H1 (cell line): ENCODE results near the gene HLA-DPA1. TPM values are rescaled to one million over a fixed set of nuclear protein-coding genes. Genes with fewer than 3 reads are reported as not detected.

Source experiments
- CTCF ChIA-PET: fragments of 300-600 bp; sonication (Branson Sonifier 250); formaldehyde crosslinking; loops from one replicate; lab custom pipeline; 2021; ENCODE audit not compliant: partially characterized antibody; lab: Charles Lee
- POLR2A ChIA-PET: fragments of 300-600 bp; sonication (Branson Sonifier 250); formaldehyde crosslinking; loops from one replicate; lab custom pipeline; 2021; ENCODE audit warnings: inconsistent platforms; ENCODE audit not compliant: partially characterized antibody; lab: Charles Lee
- DNase-seq, 2 experiments: peaks; one replicate each; pipeline versions ENCODE4 v3.0.0 to v3.0.0-alpha.2; 2010 to 2022; ENCODE audit warnings: low spot score in 2 of 2, low read depth in 1 of 2, mixed read lengths in 1 of 2
- FAIRE-seq: peaks from 2 replicates; lab custom pipeline; 2011; peaks lifted over from hg19 to GRCh38; lab: Jason Lieb, UNC
- H2AFZ ChIP-seq: 2 replicates; pipeline ENCODE4 v1.8.1; 2012; ENCODE audit warnings: low read length, inconsistent platforms
- H2AK5ac ChIP-seq: 2 replicates; pipeline ENCODE4 v1.6.1; 2013; ENCODE audit warnings: low read depth, low read length
- H2BK120ac ChIP-seq: replicated peaks from 2 replicates; pipeline ENCODE3; 2013; ENCODE audit warnings: low read depth, low read length, inconsistent platforms
- H2BK12ac ChIP-seq: 2 replicates; pipeline ENCODE4 v1.6.1; 2013; ENCODE audit warnings: low read depth, low read length
- H2BK15ac ChIP-seq: 2 replicates; pipeline ENCODE4 v1.6.1; 2013; ENCODE audit warnings: low read length
- H2BK20ac ChIP-seq: 2 replicates; pipeline ENCODE4 v1.6.1; 2013; ENCODE audit warnings: low read length
- H2BK5ac ChIP-seq: 2 replicates; pipeline ENCODE4 v1.6.1; 2013; ENCODE audit warnings: low read depth, low read length
- H3K14ac ChIP-seq: 2 replicates; pipeline ENCODE4 v1.6.1; 2013; ENCODE audit warnings: inconsistent platforms; ENCODE audit not compliant: insufficient read length
- H3K18ac ChIP-seq: 2 replicates; pipeline ENCODE4 v1.6.1; 2013; ENCODE audit warnings: low read length; ENCODE audit errors: extremely low read depth
- H3K23ac ChIP-seq: 2 replicates; pipeline ENCODE4 v1.6.1; 2013; ENCODE audit warnings: inconsistent platforms; ENCODE audit not compliant: insufficient read length
- H3K23me2 ChIP-seq: 2 replicates; pipeline ENCODE4 v1.6.1; 2013; ENCODE audit warnings: low read depth, low read length
- H3K27ac ChIP-seq: 2 replicates; pipeline ENCODE4 v1.6.1; 2011; ENCODE audit warnings: low read depth, low read length, inconsistent platforms
- H3K27me3 ChIP-seq, 4 experiments: replicated peaks in 1 of 4; 1 replicate in 1 of 4; 2 replicates in 3 of 4; pipeline versions ENCODE4 v1.6.1 to v1.8.1; 2011 to 2013; ENCODE audit warnings: low read length in 3 of 4, mild to moderate bottlenecking in 3 of 4, inconsistent platforms in 2 of 4, mixed read lengths in 2 of 4, moderate library complexity in 1 of 4; ENCODE audit not compliant: control insufficient read depth in 3 of 4, insufficient read depth in 3 of 4; ENCODE audit errors: extremely low read depth in 1 of 4
- H3K36me3 ChIP-seq, 4 experiments: 2 replicates each; pipeline versions ENCODE4 v1.6.1 to v1.8.1; 2011 to 2013; ENCODE audit warnings: mild to moderate bottlenecking in 4 of 4, low read length in 3 of 4, moderate library complexity in 2 of 4, control low read depth in 1 of 4, inconsistent platforms in 1 of 4; ENCODE audit not compliant: insufficient read depth in 4 of 4, control insufficient read depth in 2 of 4
- H3K4ac ChIP-seq: replicated peaks from 2 replicates; pipeline ENCODE3; 2013; ENCODE audit warnings: low read length, low read depth, mixed read lengths, inconsistent platforms; ENCODE audit not compliant: insufficient read length
- H3K4me1 ChIP-seq, 4 experiments: replicated peaks in 1 of 4; 1 replicate in 1 of 4; 2 replicates in 3 of 4; pipeline versions ENCODE4 v1.6.1 to v1.8.1; 2011 to 2013; ENCODE audit warnings: low read length in 3 of 4, inconsistent platforms in 2 of 4, mixed read lengths in 1 of 4; ENCODE audit not compliant: insufficient read depth in 4 of 4, control insufficient read depth in 3 of 4
- H3K4me2 ChIP-seq, 2 experiments: 2 replicates each; pipeline versions ENCODE4 v1.6.1 to v1.8.1; 2011 to 2013; ENCODE audit warnings: low read depth in 2 of 2, low read length in 2 of 2, control low read depth in 1 of 2, inconsistent platforms in 1 of 2, mild to moderate bottlenecking in 1 of 2; ENCODE audit not compliant: insufficient read depth in 1 of 2
- H3K4me3 ChIP-seq, 4 experiments: fragments of 200-600, 300-600 bp in 1 of 4; sonication (generic), shearing (Covaris generic), sonication (Bioruptor Twin) in 1 of 4; 2 replicates each; pipeline versions ENCODE4 v1.5.1 to v1.8.1; 2011 to 2016; ENCODE audit warnings: low read length in 4 of 4, low read depth in 3 of 4, control low read depth in 2 of 4, inconsistent platforms in 2 of 4, mild to moderate bottlenecking in 2 of 4, mixed read lengths in 1 of 4, moderate library complexity in 1 of 4; ENCODE audit not compliant: insufficient read depth in 2 of 4; ENCODE audit errors: extremely low read depth in 1 of 4
- H3K56ac ChIP-seq: replicated peaks from 2 replicates; pipeline ENCODE3; 2013; ENCODE audit warnings: low read depth, mild to moderate bottlenecking, mixed read lengths, low read length, inconsistent platforms; ENCODE audit not compliant: insufficient read length
- H3K79me1 ChIP-seq: 2 replicates; pipeline ENCODE4 v1.6.1; 2013; ENCODE audit warnings: low read depth, low read length, control low read depth
- H3K79me2 ChIP-seq, 2 experiments: 2 replicates each; pipeline versions ENCODE4 v1.6.1 to v1.8.1; 2012 to 2013; ENCODE audit warnings: low read length in 2 of 2, mild to moderate bottlenecking in 2 of 2, inconsistent platforms in 1 of 2; ENCODE audit not compliant: insufficient read depth in 2 of 2, control insufficient read depth in 1 of 2
- H3K9ac ChIP-seq, 4 experiments: replicated peaks in 1 of 4; 1 replicate in 1 of 4; 2 replicates in 3 of 4; pipeline versions ENCODE4 v1.6.1 to v1.8.1; 2011 to 2013; ENCODE audit warnings: low read depth in 3 of 4, low read length in 3 of 4, control low read depth in 2 of 4, mild to moderate bottlenecking in 2 of 4, moderate library complexity in 2 of 4, inconsistent platforms in 1 of 4; ENCODE audit errors: extremely low read depth in 1 of 4
- H3K9me3 ChIP-seq, 2 experiments: 2 replicates each; pipeline versions ENCODE4 v1.6.1 to v1.8.1; 2012 to 2013; ENCODE audit warnings: mild to moderate bottlenecking in 2 of 2, moderate library complexity in 2 of 2, control low read depth in 1 of 2, inconsistent platforms in 1 of 2, low read depth in 1 of 2, low read length in 1 of 2, mixed read lengths in 1 of 2; ENCODE audit not compliant: insufficient read depth in 2 of 2
- H4K20me1 ChIP-seq, 2 experiments: replicated peaks in 1 of 2; 2 replicates each; pipeline versions ENCODE3 to v1.8.1; 2011 to 2013; ENCODE audit warnings: inconsistent platforms in 2 of 2, low read length in 2 of 2, mild to moderate bottlenecking in 1 of 2; ENCODE audit not compliant: insufficient read depth in 2 of 2, control insufficient read depth in 1 of 2
- H4K5ac ChIP-seq: 2 replicates; pipeline ENCODE4 v1.6.1; 2013; ENCODE audit warnings: low read length, low read depth, mixed read lengths, inconsistent platforms; ENCODE audit not compliant: insufficient read length
- H4K8ac ChIP-seq: 2 replicates; pipeline ENCODE4 v1.8.0; 2013; ENCODE audit warnings: mild to moderate bottlenecking, moderate library complexity, low read length, inconsistent platforms; ENCODE audit not compliant: insufficient read depth; ENCODE audit errors: extremely low read depth
- H4K91ac ChIP-seq: replicated peaks from 2 replicates; pipeline ENCODE3; 2013; ENCODE audit warnings: low read length, mixed read lengths, inconsistent platforms; ENCODE audit not compliant: insufficient read length
- ASH2L ChIP-seq: fragments of 200-600, 300-600 bp; sonication (generic); IDR thresholded peaks from one replicate; pipeline ENCODE4 v1.7.1; 2017; ENCODE audit warnings: low read length
- ATF3 ChIP-seq: IDR thresholded peaks from 2 replicates; pipeline ENCODE4 v1.6.1; 2011; ENCODE audit warnings: low read depth, mild to moderate bottlenecking, low read length; ENCODE audit not compliant: insufficient read depth
- CBX8 ChIP-seq: fragments of 300-800, 300-1000 bp; sonication (generic); IDR thresholded peaks from 2 replicates; pipeline ENCODE4 v1.7.1; 2016; ENCODE audit warnings: low read depth, low read length, borderline replicate concordance
- EZH2 ChIP-seq: fragments of 200-600 bp; sonication (generic); IDR thresholded peaks from 2 replicates; pipeline ENCODE4 v1.7.1; 2012; ENCODE audit warnings: low read depth, mild to moderate bottlenecking, moderate library complexity, low read length, inconsistent platforms; ENCODE audit not compliant: severe bottlenecking
- JUN ChIP-seq: IDR thresholded peaks from 2 replicates; pipeline ENCODE4 v1.6.1; 2011; ENCODE audit warnings: low read depth, mild to moderate bottlenecking, improper control_type of control experiment, low read length
- MAX ChIP-seq: IDR thresholded peaks from 2 replicates; pipeline ENCODE4 v1.6.1; 2012; ENCODE audit warnings: inconsistent platforms
- RAD21 ChIP-seq, 2 experiments: IDR thresholded peaks in 1 of 2; conservative IDR thresholded peaks in 1 of 2; 2 replicates each; pipeline ENCODE4 v1.6.1; 2011; ENCODE audit warnings: low read depth in 2 of 2, low read length in 2 of 2, improper control_type of control experiment in 1 of 2, inconsistent platforms in 1 of 2, mild to moderate bottlenecking in 1 of 2, moderate library complexity in 1 of 2
- RNF2 ChIP-seq: fragments of 200-900, 300-1000 bp; sonication (generic); IDR thresholded peaks from 2 replicates; pipeline ENCODE4 v1.7.1; 2016; ENCODE audit warnings: borderline replicate concordance, low read depth, mild to moderate bottlenecking, antibody characterized with exemption, low read length; ENCODE audit not compliant: poor library complexity, severe bottlenecking; ENCODE audit errors: missing control alignments
- SP2 ChIP-seq: IDR thresholded peaks from 2 replicates; pipeline ENCODE4 v1.6.1; 2012; ENCODE audit warnings: mild to moderate bottlenecking, low read length, inconsistent platforms
- TAF7 ChIP-seq: optimal IDR thresholded peaks from 2 replicates; pipeline ENCODE3; 2011; ENCODE audit warnings: low read depth, mild to moderate bottlenecking, inconsistent platforms, low read length, moderate library complexity, borderline replicate concordance
- USF2 ChIP-seq: IDR thresholded peaks from 2 replicates; pipeline ENCODE4 v1.6.1; 2011; ENCODE audit warnings: low read length, improper control_type of control experiment
- WGBS, 2 experiments: shearing (Covaris generic) in 1 of 2; methylation state at CpG; one replicate each; pipeline versions ENCODE4 v1.1.6 to v1.1.7; 2013 to 2015; ENCODE audit warnings: low lambda C conversion rate in 2 of 2, mixed read lengths in 2 of 2, inconsistent platforms in 1 of 2, low coverage in 1 of 2, missing lambda C conversion rate in 1 of 2; ENCODE audit not compliant: insufficient replicate concordance in 2 of 2, insufficient coverage in 1 of 2, insufficient read length in 1 of 2; ENCODE audit errors: extremely low coverage in 1 of 2, missing lambda C conversion rate in 1 of 2; 5-methylcytosine and 5-hydroxymethylcytosine counted together
- polyA plus RNA-seq, 7 experiments: library from polyadenylated mRNA; depleted of rRNA in 3 of 7; stranded (reverse) in 5 of 7; unstranded in 2 of 7; fragments of >200 nt in 5 of 7; fragments of 200-250 nt in 2 of 7; gene quantifications; 1 replicate in 5 of 7; 2 replicates in 1 of 7; 4 replicates in 1 of 7; pipeline versions ENCODE4 v1.2.1 to v1.2.3, GENCODE V29; 2011 to 2013; ENCODE audit warnings: missing spikeins in 2 of 7, mixed read lengths in 2 of 7
- total RNA-seq: library from RNA; stranded (reverse); fragmentation: NEBNext Ultra II Directional; extraction: Animal tissue kit (Norgen Biotek cat#: 25700); gene quantifications from 2 replicates; pipeline ENCODE4 v1.2.1, GENCODE V29; 2021

HLA-DPA1 gene
- total and polyA plus RNA-seq, 2 of the 8 experiments (the other 6 are each of a cell fraction or from before 2014, with no cell fraction given): 6.2 to 13.1 TPM

GRCh38 chr6:33017018-33017417, 56.4 kb downstream of the HLA-DPA1 start:
- Histone ChIP-seq H3K4me2 (no peak overlapping the region), H2BK5ac (no peak overlapping the region), H3K27me3 (no peaks in the 10 kb centered on the region), H3K9ac (no peak overlapping the region), H4K20me1 (no peaks in the 10 kb centered on the region), H3K56ac (no peak overlapping the region), H4K91ac (no peak overlapping the region), H3K18ac (no peak overlapping the region), H2AFZ (no peak overlapping the region), H4K5ac (no peak overlapping the region), H2BK15ac (no peak overlapping the region), H3K9me3 (no peaks in the 10 kb centered on the region), H3K79me2 (no peaks in the 10 kb centered on the region), H3K14ac (no peak overlapping the region), H3K79me1 (no peaks in the 10 kb centered on the region), H2BK120ac (no peak overlapping the region), H2BK12ac (no peak overlapping the region), H3K4me1 (peaks cover 0 to 4% (median 1%) of the 10 kb centered on the region in 4 experiments; a peak in 2 of 7 replicates), H3K27ac (no peak overlapping the region), H3K4me3 (no peak overlapping the region), H2BK20ac (no peak overlapping the region), H4K8ac (no peak overlapping the region), H3K23ac (no peak overlapping the region), H2AK5ac (no peak overlapping the region), H3K4ac (no peak overlapping the region), H3K23me2 (no peaks in the 10 kb centered on the region), H3K36me3 (no peaks in the 10 kb centered on the region)
- no peak for DNase-seq
- FAIRE-seq: no peak
- WGBS, 2 experiments: 85% methylated on average over 4 of the region's 4 CpGs; no CpG with 5 or more reads in 1 of the 2 experiments
- CTCF ChIA-PET: interaction anchor here (1.0 to 8.2 kb wide), 6 partner anchors 66 to 156 kb away, joined by 4 to 118 read pairs (median 24); no protein-coding TSS in a partner anchor
- POLR2A ChIA-PET: interaction anchor here (0.6 to 1.3 kb wide), 2 partner anchors 63 to 67 kb away, joined by 3 to 4 read pairs; no protein-coding TSS in a partner anchor
- no peak for TF ChIP-seq CBX8
- TF ChIP-seq RAD21 (IDR thresholded peaks at IDR 0.05 in 1 of 2, conservative IDR thresholded peaks at IDR 0.05 in 1 of 2; ENCODE audit: low read depth in 2 of 2, low read length in 2 of 2): no peak
- no peak for TF ChIP-seq USF2
- no peak for TF ChIP-seq EZH2
- TF ChIP-seq MAX: no peak
- TF ChIP-seq JUN: no peak
- TF ChIP-seq SP2: no peak
- TF ChIP-seq TAF7: no peak
- TF ChIP-seq ASH2L: no peak
- TF ChIP-seq ATF3: no peak
- TF ChIP-seq RNF2: no peak
